Measurements from ENCODE around the gene GET3. TPM values are rescaled to one million over a fixed set of nuclear protein-coding genes. Genes with fewer than 3 reads are reported as not detected.
"Not testable (repeated sequence)": the region's sequence is repeated elsewhere in the genome, so short reads cannot be mapped to it uniquely, and the experiment has no call there.

GET3 gene
- 64.8 TPM for total RNA-seq

DNA sequence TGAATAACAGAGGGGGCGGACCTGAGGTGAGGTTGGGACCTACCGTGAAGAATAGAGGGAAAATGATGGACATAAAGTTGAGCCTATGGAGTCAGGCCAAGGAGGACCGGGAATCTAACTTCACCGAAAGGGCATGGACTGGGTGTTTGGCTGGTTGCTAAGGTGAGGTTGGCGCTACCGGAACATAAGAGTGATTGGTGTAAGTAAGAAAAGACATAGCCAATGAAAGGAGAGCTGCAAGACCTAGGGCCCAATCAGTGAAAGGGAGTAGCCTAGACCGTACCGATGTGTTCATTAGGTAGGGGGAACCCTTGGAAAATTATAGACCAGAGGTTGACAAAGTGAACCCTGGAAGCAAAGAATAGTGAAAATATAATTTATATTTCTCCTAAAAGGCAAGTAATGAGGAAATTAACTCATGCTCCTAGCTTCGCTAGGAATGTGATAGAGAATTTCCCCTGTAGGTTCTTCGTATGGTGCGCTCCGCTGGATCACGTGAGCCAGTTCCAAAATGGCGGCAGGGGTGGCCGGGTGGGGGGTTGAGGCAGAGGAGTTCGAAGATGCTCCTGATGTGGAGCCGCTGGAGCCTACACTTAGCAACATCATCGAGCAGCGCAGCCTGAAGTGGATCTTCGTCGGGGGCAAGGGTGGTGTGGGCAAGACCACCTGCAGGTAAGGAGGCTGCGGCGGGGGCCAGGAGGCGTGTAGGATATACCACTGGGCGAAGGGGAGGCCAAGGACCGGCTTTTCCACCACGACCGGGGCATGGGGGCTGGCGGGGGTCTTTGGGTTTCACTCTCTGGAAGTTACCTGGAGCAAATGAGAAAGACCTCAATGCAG lies at the start of gene GET3:
TSS of gene GET3 (plus strand) at position 503 of the 840 bp plus-strand sequence. CDS start at position 512, 9 bp downstream.
- peak; percentile 96 for DNase-seq (ENCODE audit: low spot score)

DNA sequence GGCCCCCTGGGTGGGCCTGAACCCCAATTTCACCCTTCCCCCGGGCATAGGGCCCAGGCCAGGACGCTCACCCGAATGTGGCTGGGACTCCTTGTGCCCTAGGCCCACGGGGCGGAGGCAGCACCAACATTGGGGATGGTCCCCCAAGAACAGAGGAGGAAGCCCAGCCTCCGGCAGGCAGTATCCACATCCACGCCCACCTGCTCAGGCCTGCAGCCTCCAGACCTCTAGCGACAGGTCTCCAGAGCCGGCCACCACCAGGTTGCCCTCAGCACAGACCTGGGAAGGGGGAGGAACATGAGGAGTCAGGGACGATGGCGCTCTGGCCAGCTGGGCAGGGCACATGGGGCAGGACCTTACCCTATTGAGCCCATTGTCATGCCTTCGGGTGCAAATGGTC lies 48.3 kb upstream of the GET3 start:
- no peak for DNase-seq (ENCODE audit: low spot score)

DNA sequence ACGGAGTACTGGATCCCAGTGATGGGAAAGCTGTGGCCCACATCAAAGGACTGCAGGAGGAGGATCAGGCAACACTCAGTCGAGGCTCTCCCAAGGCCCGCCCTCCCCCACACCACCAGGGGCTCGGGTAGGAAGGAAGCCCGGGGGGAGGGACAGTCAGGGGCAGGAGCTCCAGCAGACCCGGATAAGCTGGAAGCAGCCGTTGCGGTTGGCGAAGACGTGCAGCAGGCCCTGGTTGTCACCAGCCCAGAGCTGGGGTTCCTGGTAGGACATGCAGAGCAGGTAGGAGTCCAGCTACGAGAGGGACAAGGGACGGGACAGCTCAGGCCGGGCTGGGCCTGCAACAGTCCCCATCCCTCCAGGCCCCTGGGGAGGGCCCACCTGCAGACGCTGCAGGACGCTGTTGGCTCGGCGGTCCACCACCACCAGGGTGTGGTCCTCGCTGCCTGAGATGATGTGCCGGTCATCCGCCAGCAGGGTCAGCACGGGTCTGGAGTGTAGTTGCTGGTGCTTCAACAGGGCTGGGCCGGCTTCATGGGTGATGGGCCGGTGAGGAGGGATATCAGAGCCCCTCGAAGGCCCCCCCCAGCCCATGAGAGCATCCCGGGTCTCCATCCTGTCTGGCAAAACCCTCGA lies 47.6 kb upstream of the GET3 start:
- DNase-seq (ENCODE audit: low spot score), result no peak

DNA sequence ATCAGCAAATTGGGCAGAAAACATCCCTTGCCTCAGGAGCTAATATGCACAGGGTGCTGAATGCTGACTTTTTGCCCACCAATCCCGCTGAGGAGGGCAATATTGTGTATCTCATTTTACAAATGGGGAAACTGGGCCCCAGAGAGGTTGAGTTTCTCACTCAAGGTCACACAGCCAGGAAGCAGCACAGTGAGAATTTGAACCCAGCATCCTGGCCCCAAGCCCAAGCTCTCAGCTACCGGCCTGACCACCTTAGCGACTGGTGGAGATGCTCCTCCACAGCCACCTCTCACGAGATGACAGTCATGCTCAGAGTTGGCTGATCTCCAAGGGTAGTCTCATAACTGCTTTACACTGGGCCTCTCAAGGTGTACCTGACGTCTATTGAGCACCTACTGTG lies 44.3 kb upstream of the GET3 start:
- DNase-seq (ENCODE audit: low spot score), result no peak

DNA sequence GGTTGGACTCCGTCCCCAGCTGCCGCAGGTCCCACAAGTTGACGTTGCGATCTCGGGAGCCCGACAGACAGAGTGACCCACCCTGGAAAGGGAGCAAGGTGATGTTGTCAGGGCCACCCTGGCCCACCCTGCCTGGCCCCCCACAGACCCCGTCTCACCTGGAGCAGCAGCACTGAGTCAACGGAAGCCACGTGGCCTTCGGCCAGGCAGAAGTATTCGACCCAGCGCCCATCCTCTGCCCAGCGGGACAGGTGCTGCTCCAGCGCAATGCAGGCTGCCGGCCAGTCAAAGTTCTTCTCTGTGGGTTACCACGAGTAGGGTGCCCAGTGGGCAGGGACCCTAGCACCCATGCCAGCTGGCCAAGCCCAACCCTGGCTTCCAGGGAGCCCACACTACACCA lies 42.7 kb upstream of the GET3 start:
- no peak for DNase-seq (ENCODE audit: low spot score)

DNA sequence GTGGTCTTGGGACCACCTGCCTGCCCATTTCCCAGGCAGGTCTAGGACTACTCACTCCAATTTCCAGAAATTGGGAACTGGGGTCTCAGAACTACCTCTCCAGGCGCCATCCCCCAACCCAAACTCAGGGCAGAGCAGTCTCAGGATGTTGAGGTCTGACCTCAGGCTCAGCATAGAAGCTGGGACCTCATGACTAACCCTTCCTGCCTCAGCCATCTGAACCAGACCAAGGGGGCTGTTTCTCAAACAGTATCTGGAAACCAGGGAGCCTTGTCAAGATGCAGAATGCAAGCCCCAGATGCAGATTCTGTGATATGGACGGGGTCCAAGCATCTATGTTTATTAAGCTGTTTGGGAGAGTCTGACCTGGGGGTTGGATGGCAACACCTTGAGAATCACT lies 42.2 kb upstream of the GET3 start:
- no peak for DNase-seq (ENCODE audit: low spot score)

DNA sequence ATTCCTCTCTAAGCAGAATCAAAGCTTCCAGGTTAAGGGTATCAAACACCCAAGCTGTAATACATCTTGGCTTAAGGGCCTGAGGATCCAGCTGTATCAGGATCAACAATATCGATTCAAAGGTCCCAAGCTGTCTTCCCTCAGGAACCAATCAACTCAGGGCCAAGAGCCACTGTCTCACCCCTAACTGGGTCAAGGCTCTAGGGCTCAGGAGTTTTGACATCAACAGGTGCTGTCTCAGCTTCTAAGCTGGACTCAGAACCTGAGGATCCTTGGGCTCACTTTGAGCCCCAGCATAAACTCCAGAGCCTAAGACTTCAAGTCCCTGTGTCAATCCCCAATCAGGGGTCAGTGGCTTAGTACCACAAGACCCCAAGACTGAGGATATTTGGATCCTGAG lies 41.8 kb upstream of the GET3 start:
- no peak for DNase-seq (ENCODE audit: low spot score)

DNA sequence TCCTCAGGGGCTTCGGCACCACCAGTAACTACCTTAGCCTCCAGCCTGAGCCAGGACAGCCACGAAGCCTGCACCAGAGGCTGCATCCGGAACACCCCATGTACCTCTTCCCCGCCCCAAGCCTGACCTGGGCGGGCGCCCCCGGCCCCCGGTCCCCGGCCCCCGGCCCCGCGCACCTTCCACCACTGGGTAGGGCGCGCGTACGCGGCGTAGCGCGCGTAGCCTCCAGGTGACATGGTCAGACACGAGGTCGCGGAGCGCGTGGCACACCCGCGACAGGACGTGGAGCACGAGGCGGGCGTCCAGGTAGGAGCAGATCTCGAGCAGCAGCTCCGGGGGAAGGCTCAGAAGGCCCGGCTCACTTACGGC lies 41.3 kb upstream of the GET3 start:
- no peak for DNase-seq (ENCODE audit: low spot score)

DNA sequence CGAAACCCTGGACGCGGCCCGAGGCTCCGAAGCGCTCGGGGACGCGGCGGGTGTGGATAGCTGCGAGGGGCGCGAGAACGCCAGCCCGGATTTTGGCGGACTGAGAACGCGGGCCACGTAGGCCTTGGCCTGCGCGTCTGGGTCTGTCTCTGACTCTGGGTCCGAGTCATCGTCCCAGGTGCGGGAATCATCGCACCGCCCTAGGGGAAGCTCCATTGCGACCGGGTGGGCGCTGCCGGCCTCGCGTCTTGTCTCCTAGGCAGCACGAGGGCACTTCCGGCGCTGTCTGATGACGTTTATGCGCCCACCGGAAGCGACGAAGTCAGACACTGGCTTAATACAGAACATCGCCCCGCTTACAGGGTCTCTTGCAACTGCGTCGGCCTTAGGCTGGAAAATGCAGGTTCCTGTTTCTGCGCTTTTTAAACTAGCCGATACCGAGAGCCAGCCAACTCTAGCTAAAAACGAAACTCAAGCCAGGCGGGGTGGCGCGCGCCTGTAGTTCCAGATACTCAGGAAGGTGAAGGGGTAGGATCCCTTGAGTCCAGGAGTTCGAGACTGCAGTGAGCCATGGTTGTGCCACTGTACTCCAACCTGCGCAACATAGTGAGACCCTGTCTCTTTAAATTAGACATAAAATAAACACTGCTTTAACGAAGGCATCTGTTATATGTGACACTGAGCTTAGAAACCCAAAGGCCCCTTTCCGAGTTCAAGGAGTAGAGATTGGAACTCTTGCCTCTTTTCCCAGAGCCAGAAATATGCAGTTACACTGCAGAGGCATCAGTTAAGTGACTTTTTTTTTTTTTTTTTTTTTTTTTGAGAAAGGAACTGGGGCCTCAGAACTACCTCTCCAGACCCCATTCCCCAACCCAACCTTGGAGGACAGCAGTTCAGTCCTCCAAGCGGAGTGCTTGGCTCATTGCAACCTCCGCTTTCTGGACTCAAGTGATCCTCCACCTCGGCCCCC lies 40.6 kb upstream of the GET3 start, which contains the start of gene FBXW9:
TSS of gene FBXW9 (minus strand) at position 266 of the 970 bp plus-strand sequence. CDS start at position 216, 50 bp downstream.
- DNase-seq (ENCODE audit: low spot score), result peak; percentile 97

DNA sequence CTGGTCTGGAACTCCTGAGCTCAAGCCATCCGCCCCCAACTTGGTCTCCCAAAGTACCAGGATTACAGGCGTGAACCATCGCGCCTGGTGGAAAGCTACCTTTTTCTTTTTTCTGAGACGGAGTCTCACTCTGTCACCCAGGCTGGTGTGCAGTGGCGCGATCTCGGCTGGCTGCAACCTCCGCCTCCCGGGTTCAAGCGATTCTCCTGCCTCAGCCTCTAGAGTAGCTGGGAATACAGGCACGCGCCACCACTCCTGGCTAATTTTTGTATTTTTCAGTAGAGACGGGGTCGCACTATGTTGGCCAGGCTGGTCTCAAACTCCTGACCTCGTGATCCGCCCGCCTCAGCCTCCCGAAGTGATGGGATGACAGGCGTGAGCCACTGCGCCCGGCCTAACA lies 39.9 kb upstream of the GET3 start:
- DNase-seq (ENCODE audit: low spot score), result not testable (repeated sequence)

DNA sequence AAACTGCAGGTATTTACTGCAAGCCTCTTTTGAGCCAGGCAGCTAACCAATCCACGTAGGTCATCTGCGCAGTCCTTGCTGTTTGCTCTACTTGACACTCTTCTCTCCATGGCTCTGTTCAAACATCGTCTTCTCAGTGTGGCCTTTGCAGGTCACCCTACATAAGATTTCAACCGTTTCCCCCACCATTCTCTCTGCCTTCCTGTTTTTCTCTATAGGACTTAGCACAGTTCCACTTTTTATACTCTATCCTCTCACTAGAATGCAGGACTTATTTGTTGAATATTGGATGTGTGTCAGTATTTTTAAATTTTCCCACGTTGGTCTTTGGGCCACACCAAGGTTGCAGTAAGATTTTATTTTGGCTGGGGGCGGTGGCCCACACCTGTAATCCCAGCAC lies 39.2 kb upstream of the GET3 start:
- no peak for DNase-seq (ENCODE audit: low spot score)

DNA sequence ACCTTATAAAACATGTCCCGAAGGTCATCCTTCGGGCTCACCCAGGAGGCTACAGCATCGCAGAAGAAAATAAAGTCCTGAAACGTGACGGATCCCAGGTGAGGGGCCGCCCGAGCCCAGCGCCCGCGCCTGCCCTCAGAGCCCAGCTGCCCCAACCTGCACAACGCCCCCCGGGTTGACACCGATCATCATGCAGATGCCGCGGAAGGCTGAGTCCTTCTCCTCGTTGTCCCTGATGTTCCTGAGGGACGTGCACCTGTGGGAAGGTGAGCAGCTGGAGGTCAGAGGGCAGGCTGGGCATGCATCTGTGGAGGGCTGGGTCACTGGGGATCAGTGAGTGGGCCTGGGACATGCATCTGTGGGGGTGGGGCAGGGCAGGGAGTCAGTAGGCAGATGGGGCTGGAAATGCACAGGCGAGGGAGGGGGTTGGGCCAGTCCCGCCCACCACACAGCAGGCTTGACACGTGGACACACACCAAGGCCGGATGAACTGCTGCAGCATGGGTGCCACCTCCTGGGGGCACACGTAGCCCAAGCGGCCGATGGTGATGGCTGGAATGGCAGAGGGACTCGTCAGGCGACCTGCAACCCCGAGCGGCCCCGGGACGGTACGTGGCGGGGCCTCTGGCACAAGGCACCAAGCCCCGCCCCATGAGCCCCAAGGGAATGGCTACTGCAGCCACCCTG lies 35.6 kb upstream of the GET3 start:
- no peak for DNase-seq (ENCODE audit: low spot score)

DNA sequence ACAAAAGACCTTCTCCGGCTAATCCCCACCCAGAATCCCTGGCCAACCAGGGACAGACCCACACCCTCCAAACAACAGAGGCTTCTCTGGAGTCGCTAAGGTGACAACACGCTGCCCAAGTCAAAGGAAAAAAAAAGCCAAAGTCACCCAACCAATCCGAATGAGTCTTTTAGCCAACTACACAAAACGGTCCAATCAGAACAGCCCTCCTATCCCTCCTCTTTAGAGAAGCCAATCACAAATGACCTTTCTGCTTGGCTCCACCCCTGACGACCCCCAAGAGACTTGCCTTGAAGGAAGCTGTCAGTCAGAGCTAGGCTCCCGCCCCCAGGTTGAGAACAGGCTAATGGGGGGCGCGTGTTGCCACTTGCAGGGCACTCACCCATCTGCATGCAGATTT lies 34.3 kb upstream of the GET3 start:
- DNase-seq (ENCODE audit: low spot score), result no peak

DNA sequence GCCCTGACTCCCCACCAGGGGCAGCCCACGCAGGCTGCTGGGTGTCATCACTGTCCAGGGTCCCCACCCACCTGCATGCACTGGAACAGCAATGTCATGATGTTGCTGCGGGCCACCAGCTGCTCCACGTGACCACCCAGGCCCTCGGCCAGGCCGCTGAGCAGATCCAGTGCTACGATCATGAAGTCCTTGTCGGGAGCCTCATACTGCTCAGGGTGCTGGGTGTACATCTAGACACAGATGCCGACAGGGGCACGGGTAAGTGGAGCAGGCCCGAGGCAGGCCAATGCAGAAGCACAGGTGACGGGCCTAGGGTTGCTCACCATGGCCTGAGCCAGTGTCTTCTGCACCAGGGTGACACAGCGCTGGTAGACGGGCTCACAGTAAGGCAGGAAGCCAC lies 32.1 kb upstream of the GET3 start:
- DNase-seq (ENCODE audit: low spot score), result no peak

DNA sequence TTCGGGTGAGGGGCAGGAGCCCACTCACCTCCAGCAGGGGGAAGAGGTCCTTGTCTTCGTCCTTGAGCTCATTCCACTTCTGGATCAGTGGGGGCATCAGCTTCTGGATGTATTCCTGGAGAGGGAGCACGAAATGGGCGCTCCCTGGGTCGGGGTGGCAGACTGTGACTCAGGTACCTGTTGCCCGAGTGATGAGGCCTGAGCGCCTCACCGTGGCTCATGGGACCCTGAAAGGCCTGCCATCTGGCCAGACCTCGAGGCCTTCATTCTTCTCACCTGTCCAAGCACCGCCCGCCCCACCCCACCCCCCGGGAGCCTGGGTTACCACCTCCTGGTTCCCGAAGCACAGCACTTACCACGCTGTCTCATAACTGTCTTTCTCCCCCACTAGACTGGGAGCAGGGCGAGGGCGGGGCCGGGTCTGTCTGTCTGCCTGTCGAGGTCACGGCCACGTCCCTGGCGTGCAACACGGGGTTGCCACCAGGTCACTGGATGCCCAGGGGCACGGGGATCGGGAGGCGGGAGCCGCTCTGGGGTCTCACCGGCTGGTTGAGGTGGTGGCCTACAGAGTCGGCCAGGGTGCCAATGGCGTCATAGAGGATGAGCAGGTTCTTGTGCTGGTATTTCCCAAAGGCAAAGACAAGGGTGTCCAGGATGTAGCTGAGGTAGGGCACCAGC lies 31.5 kb upstream of the GET3 start:
- DNase-seq (ENCODE audit: low spot score), result no peak

DNA sequence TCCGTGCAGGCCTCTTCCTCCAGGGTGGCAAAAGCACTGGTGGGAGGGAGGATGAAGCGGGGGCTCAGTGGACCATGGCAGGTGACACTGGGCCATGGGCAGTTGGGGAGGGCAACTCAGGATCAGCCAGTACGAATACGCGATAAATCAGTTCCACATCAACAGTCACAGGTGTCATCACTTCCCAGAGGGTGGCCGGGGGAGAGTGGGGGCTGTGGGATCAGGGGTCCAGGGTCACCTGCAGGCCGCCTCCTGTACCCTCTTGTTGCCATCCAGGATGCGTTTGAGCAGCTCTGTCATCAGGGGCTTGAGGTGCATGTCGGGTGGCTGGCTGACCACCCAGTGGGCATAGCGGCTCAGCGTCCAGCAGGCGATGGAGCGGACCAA lies 31.0 kb upstream of the GET3 start:
- DNase-seq (ENCODE audit: low spot score), result no peak

DNA sequence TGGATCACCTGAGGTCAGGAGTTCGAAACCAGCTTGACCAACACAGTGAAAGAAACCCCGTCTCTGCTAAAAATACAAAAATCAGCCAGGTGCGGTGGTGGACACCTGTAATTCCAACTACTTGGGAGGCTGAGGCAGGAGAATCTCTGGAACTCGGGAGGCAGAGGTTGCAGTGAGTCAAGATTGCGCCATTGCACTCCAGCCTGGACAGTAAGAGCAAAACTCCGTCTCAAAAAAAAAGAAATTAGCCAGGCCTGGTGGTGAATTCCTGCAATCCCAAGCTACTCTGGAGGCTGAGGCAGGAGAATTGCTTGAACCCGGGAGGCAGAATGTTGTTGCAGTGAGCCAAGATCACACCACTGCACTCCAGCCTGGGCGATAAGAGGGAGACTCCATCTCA lies 28.7 kb upstream of the GET3 start:
- no peak for DNase-seq (ENCODE audit: low spot score)

DNA sequence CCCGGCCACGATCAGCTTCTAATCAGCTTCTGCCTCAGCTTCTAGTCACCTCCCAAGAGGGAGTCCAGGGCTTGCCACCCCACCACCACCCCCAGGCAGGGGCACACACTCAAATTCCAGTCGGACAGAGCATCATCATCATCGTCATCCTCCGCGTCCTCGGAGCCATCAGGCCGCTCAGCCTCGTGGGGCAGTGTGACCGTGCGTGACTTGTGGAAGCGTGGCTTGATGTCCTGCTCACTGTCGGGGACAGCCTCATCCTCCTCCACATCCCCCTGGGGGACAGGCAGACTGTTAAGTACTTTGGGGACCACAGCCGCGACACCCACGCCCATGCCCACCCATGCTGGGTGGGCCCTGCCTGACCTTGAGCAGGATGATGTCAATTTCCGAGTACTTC lies 26.1 kb upstream of the GET3 start:
- DNase-seq (ENCODE audit: low spot score), result no peak

DNA sequence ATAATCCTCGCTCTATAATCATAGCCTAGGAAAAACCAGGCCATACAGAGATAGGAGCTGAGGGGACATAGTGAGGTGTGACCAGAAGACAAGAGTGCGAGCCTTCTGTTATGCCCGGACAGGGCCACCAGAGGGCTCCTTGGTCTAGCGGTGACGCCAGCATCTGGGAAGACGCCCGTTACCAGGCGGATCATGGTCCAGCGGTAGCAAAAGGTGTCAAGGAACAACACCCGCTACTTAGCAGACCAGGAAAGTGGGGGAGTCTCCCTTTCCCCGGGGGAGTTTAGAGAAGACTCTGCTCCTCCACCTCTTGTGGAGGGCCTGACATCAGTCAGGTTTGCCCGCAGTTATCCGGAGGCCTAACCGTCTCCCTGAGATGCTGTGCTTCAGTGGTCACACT lies 25.2 kb upstream of the GET3 start:
- not testable (repeated sequence) for DNase-seq (ENCODE audit: low spot score)

DNA sequence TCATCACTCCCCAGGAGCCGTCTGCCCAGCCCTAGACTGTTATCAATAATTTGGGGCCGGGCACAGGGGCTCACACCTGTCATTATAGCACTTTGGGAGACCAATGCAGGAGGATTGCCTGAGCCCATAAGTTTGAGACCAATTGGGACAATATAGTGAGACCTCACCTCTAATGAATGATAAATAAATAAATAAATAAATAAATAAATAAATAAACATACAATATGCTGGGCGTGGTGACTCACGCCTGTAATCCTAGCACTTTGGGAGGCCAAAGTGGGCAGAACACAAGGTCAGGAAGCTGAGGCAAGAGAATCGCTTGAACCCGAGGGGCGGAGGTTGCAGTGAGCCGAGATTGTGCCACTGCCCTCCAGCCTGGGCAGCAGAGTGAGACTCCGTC lies 24.0 kb upstream of the GET3 start:
- not testable (repeated sequence) for DNase-seq (ENCODE audit: low spot score)

DNA sequence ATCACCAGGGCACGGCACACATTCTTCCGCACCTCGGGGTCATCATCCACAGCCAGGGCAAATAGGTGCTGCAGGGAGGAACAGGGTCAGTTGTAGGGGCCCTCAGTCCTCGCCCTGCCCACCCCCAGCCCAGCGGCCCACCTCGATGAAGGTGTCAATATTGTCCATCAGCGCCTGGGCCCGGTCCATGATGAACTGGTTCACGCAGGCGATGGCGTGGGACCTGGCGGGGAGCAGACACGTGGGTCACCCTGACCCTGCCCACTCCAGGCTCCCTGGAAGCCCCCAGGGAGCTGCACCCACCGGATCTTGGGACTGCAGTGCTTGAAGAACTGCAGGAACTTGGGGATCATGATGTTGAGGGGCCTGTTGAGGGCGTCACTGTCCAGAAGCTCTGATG lies 22.2 kb upstream of the GET3 start:
- no peak for DNase-seq (ENCODE audit: low spot score)

All from mucosa of gallbladder (tissue), 1 donor.